ENCODE measurements around the gene PAN2. TPM values are rescaled to one million over a fixed set of nuclear protein-coding genes. Genes with fewer than 3 reads are reported as not detected.

The PAN2 gene
- total and polyA plus RNA-seq, 2 donors (not counting 3 experiments of a cell fraction or from before 2014, with no cell fraction given): 21.5 to 21.9 TPM

DNA sequence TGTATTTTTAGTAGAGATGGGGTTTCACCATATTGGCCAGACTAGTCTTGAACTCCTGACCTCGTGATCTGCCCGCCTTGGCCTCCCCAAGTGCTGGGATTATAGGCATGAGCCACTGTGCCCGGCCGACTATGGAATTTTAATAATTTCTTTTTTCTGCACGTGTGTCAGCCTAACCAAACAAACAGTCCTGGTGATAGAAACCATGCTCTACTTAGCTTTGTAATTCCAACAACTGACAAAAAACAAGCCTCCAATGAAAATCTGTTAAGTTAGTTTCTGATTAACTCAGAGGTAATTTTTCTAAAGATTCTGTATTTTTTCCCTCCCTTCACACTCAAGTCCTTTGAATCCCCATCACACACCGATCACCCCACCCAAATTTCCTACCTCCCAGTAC is 51.8 kb downstream of the PAN2 start:
- ChIA-PET POLR2A (no interaction called here), CTCF (no interaction called here)
- Histone ChIP-seq H3K79me2 (ENCODE audit: control insufficient read depth, insufficient read depth, low read length) (peaks cover 7% of the 10 kb centered on the region), H3K4me1 (ENCODE audit: control insufficient read depth, extremely low read depth, insufficient read depth, low read length) (peaks cover 7% of the 10 kb centered on the region), H3K9ac (replicated peaks; ENCODE audit: extremely low read depth, insufficient read depth, low read length) (no peak overlapping the region), H2AFZ (ENCODE audit: low read depth, low read length) (no peak overlapping the region), H3K9me1 (replicated peaks; ENCODE audit: control insufficient read depth, extremely low read depth, insufficient read depth, low read length) (no peaks in the 10 kb centered on the region), H3K27ac (ENCODE audit: insufficient read depth, low read depth, low read length) (no peak overlapping the region), H3K4me3 (replicated peaks in 1 of 3; ENCODE audit: insufficient read depth in 1 of 3, low read depth in 1 of 3, low read length in 3 of 3) (no peak overlapping the region), H3K36me3 (ENCODE audit: control insufficient read depth in 2 of 2, extremely low read depth in 1 of 2, insufficient read depth in 2 of 2, low read length in 2 of 2) (peaks cover 24 to 30% of the 10 kb centered on the region in 2 experiments), H3K27me3 (ENCODE audit: control insufficient read depth in 2 of 2, insufficient read depth in 2 of 2, low read length in 2 of 2) (no peaks in the 10 kb centered on the region), H4K20me1 (replicated peaks; ENCODE audit: control insufficient read depth, extremely low read depth, insufficient read depth, low read length) (no peaks in the 10 kb centered on the region), H3K9me3 (replicated peaks; ENCODE audit: control insufficient read depth, insufficient read depth, low read length) (no peaks in the 10 kb centered on the region), H3K4me2 (ENCODE audit: insufficient read depth, low read length) (no peak overlapping the region)
- no peak for TF ChIP-seq MYC (IDR thresholded peaks at IDR 0.05; ENCODE audit: low read depth, low read length)
- TF ChIP-seq POLR2A (IDR thresholded peaks at IDR 0.05; ENCODE audit: low read depth, low read length): no peak
- TF ChIP-seq JUN (IDR thresholded peaks at IDR 0.05; ENCODE audit: borderline replicate concordance, insufficient read depth, insufficient read length, low read depth): no peak
- no peak for TF ChIP-seq GATA2 (IDR thresholded peaks at IDR 0.05; ENCODE audit: insufficient read depth, insufficient read length, low read depth, low read length)
- DNase-seq (ENCODE audit: low read depth, low spot score): no peak
- FAIRE-seq: no peak
- BruUV-seq (replicated peaks): no TSS peak
- dilution Hi-C loops (cut with MboI; ENCODE audit: extremely low pct_ligation_motif_present, low sequenced_read_pairs): no loop called here
- intact Hi-C loops (cut with micrococcal nuclease): no loop called here

DNA sequence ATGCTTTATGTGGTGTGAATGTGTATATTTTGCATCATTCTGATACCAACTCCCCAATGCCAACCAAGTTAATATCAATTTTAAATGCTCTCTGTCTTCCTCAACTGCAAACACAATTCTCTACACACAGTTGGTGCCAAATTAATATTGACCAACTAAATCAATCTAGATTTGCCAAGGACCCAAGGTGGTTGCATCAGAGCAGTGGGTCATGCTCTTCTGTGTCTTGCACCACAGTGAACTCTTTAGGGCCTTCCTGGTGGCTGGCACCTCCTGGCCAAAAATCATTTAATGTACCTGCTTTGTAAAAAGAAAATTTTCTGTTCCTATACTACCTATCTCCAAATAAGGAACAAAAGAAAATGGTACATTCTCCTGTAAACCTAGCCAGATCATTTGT is 53.0 kb downstream of the PAN2 start:
- Histone ChIP-seq H3K9ac (replicated peaks; ENCODE audit: extremely low read depth, insufficient read depth, low read length) (no peak overlapping the region), H3K4me3 (replicated peaks in 1 of 3; ENCODE audit: insufficient read depth in 1 of 3, low read depth in 1 of 3, low read length in 3 of 3) (no peak overlapping the region), H4K20me1 (replicated peaks; ENCODE audit: control insufficient read depth, extremely low read depth, insufficient read depth, low read length) (no peaks in the 10 kb centered on the region), H3K36me3 (ENCODE audit: control insufficient read depth in 2 of 2, extremely low read depth in 1 of 2, insufficient read depth in 2 of 2, low read length in 2 of 2) (peaks cover 31 to 32% of the 10 kb centered on the region in 2 experiments), H3K27ac (ENCODE audit: insufficient read depth, low read depth, low read length) (no peak overlapping the region), H3K27me3 (ENCODE audit: control insufficient read depth in 2 of 2, insufficient read depth in 2 of 2, low read length in 2 of 2) (no peaks in the 10 kb centered on the region), H3K4me2 (ENCODE audit: insufficient read depth, low read length) (no peak overlapping the region), H3K9me1 (replicated peaks; ENCODE audit: control insufficient read depth, extremely low read depth, insufficient read depth, low read length) (no peaks in the 10 kb centered on the region), H3K9me3 (replicated peaks; ENCODE audit: control insufficient read depth, insufficient read depth, low read length) (no peaks in the 10 kb centered on the region), H2AFZ (ENCODE audit: low read depth, low read length) (no peak overlapping the region), H3K4me1 (ENCODE audit: control insufficient read depth, extremely low read depth, insufficient read depth, low read length) (no peaks in the 10 kb centered on the region), H3K79me2 (ENCODE audit: control insufficient read depth, insufficient read depth, low read length) (peaks cover 2% of the 10 kb centered on the region)
- no TSS peak for BruUV-seq (replicated peaks)
- dilution Hi-C loops (cut with MboI; ENCODE audit: extremely low pct_ligation_motif_present, low sequenced_read_pairs) (no loop called here), intact Hi-C loops (cut with micrococcal nuclease) (no loop called here)
- ChIA-PET CTCF (no interaction called here), POLR2A (interaction anchor here (0.6 kb wide), 1 partner anchor 98 kb away, joined by 3 read pairs; no protein-coding TSS in a partner anchor)
- no peak for TF ChIP-seq FOS (IDR thresholded peaks at IDR 0.05; ENCODE audit: borderline replicate concordance, insufficient read depth, low read length)
- TF ChIP-seq MYC (IDR thresholded peaks at IDR 0.05; ENCODE audit: low read depth, low read length): no peak
- TF ChIP-seq EZH2 (IDR thresholded peaks at IDR 0.05; ENCODE audit: borderline replicate concordance, low read depth, low read length, severe bottlenecking): no peak
- TF ChIP-seq, protein P1, sequence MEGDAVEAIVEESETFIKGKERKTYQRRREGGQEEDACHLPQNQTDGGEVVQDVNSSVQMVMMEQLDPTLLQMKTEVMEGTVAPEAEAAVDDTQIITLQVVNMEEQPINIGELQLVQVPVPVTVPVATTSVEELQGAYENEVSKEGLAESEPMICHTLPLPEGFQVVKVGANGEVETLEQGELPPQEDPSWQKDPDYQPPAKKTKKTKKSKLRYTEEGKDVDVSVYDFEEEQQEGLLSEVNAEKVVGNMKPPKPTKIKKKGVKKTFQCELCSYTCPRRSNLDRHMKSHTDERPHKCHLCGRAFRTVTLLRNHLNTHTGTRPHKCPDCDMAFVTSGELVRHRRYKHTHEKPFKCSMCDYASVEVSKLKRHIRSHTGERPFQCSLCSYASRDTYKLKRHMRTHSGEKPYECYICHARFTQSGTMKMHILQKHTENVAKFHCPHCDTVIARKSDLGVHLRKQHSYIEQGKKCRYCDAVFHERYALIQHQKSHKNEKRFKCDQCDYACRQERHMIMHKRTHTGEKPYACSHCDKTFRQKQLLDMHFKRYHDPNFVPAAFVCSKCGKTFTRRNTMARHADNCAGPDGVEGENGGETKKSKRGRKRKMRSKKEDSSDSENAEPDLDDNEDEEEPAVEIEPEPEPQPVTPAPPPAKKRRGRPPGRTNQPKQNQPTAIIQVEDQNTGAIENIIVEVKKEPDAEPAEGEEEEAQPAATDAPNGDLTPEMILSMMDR (IDR thresholded peaks at IDR 0.05; ENCODE audit: extremely low read depth in 1 of 2, insufficient read depth in 1 of 2, low read depth in 1 of 2, low read length in 2 of 2): no peak
- TF ChIP-seq GATA2 (IDR thresholded peaks at IDR 0.05; ENCODE audit: insufficient read depth, insufficient read length, low read depth, low read length): no peak
- no peak for TF ChIP-seq POLR2A (IDR thresholded peaks at IDR 0.05; ENCODE audit: low read depth, low read length)
- TF ChIP-seq JUN (IDR thresholded peaks at IDR 0.05; ENCODE audit: borderline replicate concordance, insufficient read depth, insufficient read length, low read depth): no peak
- TF ChIP-seq POLR2AphosphoS5 (IDR thresholded peaks at IDR 0.05; ENCODE audit: insufficient read depth, low read depth, low read length): no peak
- TF ChIP-seq MAX (IDR thresholded peaks at IDR 0.05; ENCODE audit: insufficient read depth, insufficient read length): no peak
- DNase-seq (ENCODE audit: low read depth, low spot score) (no peak), FAIRE-seq (no peak)
